Renal pelvis (tissue), 4 donors: ENCODE measurements around the gene CASD1. TPM values are rescaled to one million over a fixed set of nuclear protein-coding genes. Genes with fewer than 3 reads are reported as not detected.

ENCODE experiments used
- DNase-seq: peaks from one replicate; pipeline ENCODE4 v3.0.0-alpha.2; 2013
- polyA plus RNA-seq, 3 donors: library from polyadenylated mRNA; unstranded; fragments of 120-200 nt; gene quantifications; one replicate each; pipeline ENCODE4 v1.2.1, GENCODE V29; 2013; ENCODE audit not compliant: insufficient read length in 3 of 3

The CASD1 gene
- polyA plus RNA-seq, 3 donors, result 35.2 to 46.9 (median 46.6) TPM

GRCh38 chr7:94577357-94577756 is 67.7 kb downstream of the CASD1 start:
- no peak for DNase-seq

DNA sequence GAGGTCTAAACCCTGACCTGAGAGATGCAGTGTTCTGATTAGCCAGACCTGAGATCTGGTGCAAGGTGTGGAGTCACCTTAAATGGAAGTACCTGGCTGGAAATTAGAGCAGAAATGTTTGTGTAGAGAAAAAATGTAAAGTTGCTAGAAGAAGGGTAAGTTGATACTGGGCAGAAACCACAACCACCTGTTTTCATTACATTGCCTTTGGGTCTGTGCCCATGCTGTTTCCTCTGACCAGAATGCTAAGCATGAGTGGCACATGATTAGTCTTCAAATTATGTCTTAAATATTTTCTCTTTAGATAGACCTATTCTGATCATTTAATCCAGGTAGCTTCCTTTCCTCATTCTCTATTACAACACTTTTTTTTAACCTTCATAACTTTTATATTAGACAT is 69.0 kb downstream of the CASD1 start:
- no peak for DNase-seq

GRCh38 chr7:94579470-94579869 is 69.9 kb downstream of the CASD1 start:
- no peak for DNase-seq

DNA sequence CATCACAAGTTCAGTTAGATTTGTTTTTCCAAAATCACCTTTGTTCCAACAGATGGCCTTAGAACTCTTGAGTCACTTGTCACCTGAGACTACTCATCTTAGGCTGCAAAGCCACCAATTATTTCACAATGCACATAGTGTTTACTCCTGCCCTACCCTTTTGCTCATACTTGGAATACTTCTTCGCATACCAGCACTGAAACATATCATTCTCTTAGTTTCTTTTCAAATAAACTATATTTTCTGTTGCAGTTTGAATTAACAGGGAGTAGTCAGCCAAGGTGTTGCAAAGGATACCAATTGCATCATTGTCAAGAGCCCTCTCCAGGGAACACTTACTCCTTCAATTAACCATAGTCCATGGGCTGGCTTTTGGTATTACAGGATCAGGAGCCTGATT is 71.0 kb downstream of the CASD1 start:
- no peak for DNase-seq

DNA sequence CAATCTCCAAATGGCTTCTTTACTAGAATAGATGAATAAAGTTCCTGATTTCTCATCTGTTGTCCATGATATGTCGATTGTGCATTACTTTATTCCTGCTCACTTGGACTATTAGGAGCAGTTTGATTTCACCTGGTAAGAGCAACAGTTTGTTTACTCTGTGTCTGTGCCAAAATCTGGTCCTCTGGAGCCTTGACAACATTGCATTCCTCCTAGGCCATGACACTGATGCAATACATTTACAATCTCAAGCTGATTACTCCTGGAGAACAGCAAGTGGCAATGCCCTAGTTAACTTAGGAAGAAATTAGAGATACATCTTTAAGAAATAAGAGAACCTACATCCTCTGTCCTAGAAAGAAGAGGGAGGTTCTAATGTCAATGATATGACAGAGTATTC is 74.5 kb downstream of the CASD1 start:
- DNase-seq, result no peak

GRCh38 chr7:94588075-94588474 is 78.5 kb downstream of the CASD1 start:
- DNase-seq, result no peak

DNA sequence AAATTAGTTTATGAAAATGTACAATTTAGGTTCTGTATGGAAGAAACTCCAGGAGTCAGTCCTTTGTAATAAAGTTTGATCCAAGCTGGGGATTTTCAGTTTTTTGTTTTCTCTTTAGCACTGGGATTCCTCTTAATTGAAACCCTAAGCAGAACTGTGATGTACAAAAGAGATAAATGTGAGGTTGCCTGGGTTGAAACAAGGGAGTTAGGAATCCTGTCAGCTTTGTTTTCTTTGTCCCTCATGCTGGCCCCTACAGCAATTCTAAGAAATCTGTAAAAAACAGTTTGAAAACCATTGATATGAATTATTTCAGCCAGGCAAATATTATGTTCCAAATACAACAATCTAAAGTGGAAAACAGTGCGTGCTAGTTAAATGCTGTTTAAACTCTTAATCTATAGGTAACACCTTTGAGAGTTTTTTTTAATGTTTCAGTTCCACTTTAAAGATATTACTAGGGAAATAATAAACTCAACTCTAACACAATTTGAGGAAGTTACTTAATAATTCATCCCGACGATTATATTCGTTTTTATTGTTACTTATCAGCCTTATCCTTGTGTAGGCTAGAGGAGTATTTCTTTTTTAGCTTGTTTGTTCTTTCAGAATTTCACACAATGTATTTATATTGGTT is 81.0 kb downstream of the CASD1 start:
- no peak for DNase-seq

GRCh38 chr7:94591176-94591575 is 81.6 kb downstream of the CASD1 start:
- DNase-seq, result no peak

GRCh38 chr7:94594882-94595281 is 85.3 kb downstream of the CASD1 start:
- DNase-seq, result no peak

GRCh38 chr7:94595717-94596116 is 86.1 kb downstream of the CASD1 start:
- no peak for DNase-seq

DNA sequence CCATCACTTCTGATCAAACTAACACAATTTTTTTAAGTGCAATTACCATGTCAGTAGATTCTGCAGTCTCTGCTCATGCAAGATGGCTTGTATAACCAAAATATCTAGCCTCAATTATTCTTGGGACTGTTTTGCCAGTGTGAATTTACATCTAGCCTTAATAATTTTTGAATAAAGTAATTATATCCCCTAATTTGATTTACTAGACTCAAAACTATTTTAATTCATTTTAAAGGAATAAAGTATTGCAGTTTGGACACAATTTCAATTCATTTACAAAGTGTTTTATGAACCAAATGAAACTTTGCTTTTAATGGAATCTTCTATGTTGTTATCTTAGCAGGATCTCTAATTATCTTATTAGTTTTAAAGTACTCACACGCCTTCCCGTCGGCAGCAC is 90.7 kb downstream of the CASD1 start:
- DNase-seq, result no peak

- no peak for DNase-seq
Observed at GRCh38 chr7:94602181-94602580, 92.6 kb downstream of the CASD1 start.

DNA sequence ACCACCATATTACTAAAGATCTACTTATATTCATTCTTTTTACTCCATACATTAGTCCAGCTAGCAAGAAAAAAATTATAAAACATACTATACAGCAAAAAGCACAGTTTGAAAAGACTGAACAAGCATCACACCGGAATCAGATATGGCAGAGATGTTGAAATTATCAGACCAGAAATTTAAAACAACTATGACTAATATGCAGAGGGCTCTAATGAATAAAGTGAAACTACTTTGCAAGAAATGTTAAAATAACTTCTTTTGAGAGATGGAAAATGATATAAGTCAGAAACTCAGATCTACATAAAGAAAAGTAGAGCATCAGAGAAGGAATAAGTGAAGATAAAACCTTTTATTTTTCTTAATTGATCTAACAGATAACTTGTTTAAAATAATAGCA is 95.4 kb downstream of the CASD1 start:
- no peak for DNase-seq

Other genes starting within 250 kb of the CASD1 start
- gene COL1A2, start 114.9 kb upstream of the CASD1 start, polyA plus RNA-seq, result 100 to 1,000 TPM; 531 to 822 (median 595) TPM
- 10 to 100 TPM; 85.9 to 89.1 (median 87.1) TPM for gene SGCE, start 146.3 kb downstream of the CASD1 start, polyA plus RNA-seq